ENCODE data around the gene INTS3. TPM values are rescaled to one million over a fixed set of nuclear protein-coding genes. Genes with fewer than 3 reads are reported as not detected.

Gene INTS3
- total RNA-seq, 2 donors from 2014 or later: 63.8 to 68.8 TPM

DNA sequence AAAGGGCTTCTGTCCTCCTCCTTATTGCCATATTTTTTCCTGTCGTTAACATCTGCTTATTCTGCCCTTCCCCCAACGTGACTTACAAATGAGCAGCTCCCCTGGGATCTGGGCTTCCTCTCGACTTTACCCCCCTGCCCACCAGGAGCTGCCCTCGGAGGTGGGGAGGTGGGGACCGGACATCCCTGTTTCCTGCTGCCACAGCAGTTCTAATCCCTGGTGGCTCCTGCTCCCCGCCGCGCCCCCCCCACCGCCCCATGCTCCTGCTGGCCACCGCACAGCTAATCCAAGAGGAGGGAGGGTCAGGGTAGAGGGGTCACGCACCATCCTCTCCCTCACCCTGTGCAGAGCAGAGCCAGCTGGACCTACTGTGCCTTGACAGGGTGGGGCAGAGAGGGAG, 42.9 kb downstream of the INTS3 start:
- no peak for TF ChIP-seq CTCF (IDR thresholded peaks at IDR 0.05)
- H3K27me3 ChIP-seq (replicated peaks; ENCODE audit: insufficient read depth): no peaks in the 10 kb centered on the region
- no peak for ATAC-seq (ENCODE audit: insufficient number of reproducible peaks, low FRiP score, low read depth)
- H3K9me3 ChIP-seq: no peaks in the 10 kb centered on the region
- peak overlapping the region; percentile 51 to 58 for H3K27ac ChIP-seq
- peaks cover 18 to 30% of the 10 kb centered on the region in 2 donors for H3K4me1 ChIP-seq (ENCODE audit: control insufficient read depth in 1 of 2, low read depth in 2 of 2)
- no peak overlapping the region for H3K4me3 ChIP-seq
- no peak for DNase-seq (ENCODE audit: low spot score)
- H3K36me3 ChIP-seq: peaks cover 53% of the 10 kb centered on the region

DNA sequence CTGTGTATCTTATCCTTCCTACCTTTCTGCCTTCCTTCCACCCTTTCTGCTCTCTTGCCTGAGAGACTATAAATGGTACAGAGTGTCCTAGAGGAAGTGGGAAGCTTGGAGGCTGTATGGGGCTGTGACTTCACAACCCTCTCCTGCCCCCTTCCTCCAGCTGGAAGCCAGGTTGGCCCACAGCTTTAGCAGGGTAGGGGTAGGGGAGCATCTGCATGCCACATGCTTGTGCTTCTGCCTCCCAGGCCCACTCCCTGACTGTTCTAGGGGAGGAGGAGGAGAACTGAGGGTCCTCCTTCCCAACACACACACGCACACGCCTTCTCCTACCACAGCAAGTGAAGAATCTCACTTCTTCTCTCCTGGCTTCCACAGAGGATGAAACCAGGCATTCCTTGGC, 43.4 kb downstream of the INTS3 start:
- Histone ChIP-seq H3K27ac (peak overlapping the region; percentile 51 to 58), H3K36me3 (peaks cover 51% of the 10 kb centered on the region)
- no peak for TF ChIP-seq CTCF (IDR thresholded peaks at IDR 0.05)

DNA sequence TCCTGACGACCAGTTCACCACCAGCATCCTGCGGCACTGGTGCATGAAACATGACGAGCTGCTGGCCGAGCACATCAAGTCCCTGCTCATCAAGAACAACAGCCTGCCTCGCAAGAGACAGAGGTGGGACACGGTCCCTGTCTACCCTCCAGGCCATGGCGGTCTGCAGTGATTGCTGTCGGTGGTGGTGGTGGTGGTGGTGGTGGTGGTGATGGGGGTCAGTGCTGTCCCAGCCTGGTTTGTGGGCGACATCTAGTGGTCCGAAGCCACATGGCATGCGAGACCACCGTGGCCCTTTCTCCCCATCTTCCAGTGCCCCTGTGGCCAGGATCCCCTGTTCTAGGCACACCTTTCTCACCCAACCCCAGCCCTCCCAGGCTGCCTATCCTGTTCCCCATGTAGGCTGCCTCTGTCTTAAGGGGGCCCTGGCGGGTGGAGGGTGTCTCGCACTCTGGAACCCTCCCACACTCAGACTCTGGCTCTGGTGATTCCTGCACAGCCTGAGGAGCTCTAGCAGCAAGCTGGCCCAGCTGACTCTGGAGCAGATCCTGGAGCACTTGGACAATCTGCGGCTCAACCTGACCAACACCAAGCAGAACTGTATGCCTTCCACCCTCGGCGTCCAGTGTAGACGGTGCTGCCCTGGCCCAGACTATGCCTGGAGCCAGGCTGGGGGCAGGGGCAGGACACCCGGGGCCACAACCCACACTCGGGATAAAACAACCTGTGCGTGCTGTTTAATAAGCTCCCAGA, 44.2 kb downstream of the INTS3 start:
- H3K4me1 ChIP-seq (ENCODE audit: control insufficient read depth in 1 of 2, low read depth in 2 of 2): peaks cover 23 to 42% of the 10 kb centered on the region in 2 donors
- H3K36me3 ChIP-seq: peaks cover 50% of the 10 kb centered on the region
- DNase-seq (ENCODE audit: low spot score) (no peak), ATAC-seq (ENCODE audit: insufficient number of reproducible peaks, low FRiP score, low read depth) (no peak)
- peak overlapping the region; percentile 51 to 58 for H3K27ac ChIP-seq
- no peaks in the 10 kb centered on the region for H3K9me3 ChIP-seq
- H3K4me3 ChIP-seq: no peak overlapping the region
- TF ChIP-seq CTCF (IDR thresholded peaks at IDR 0.05): peak; percentile 70
- H3K27me3 ChIP-seq (replicated peaks; ENCODE audit: insufficient read depth): no peaks in the 10 kb centered on the region

More for the DNA sequence above, 43.4 kb downstream of the INTS3 start:
- no peaks in the 10 kb centered on the region for H3K9me3 ChIP-seq
- DNase-seq (ENCODE audit: low spot score): no peak
- H3K4me3 ChIP-seq: no peak overlapping the region
- no peak for ATAC-seq (ENCODE audit: insufficient number of reproducible peaks, low FRiP score, low read depth)
- peaks cover 17 to 34% of the 10 kb centered on the region in 2 donors for H3K4me1 ChIP-seq (ENCODE audit: control insufficient read depth in 1 of 2, low read depth in 2 of 2)
- no peaks in the 10 kb centered on the region for H3K27me3 ChIP-seq (replicated peaks; ENCODE audit: insufficient read depth)

DNA sequence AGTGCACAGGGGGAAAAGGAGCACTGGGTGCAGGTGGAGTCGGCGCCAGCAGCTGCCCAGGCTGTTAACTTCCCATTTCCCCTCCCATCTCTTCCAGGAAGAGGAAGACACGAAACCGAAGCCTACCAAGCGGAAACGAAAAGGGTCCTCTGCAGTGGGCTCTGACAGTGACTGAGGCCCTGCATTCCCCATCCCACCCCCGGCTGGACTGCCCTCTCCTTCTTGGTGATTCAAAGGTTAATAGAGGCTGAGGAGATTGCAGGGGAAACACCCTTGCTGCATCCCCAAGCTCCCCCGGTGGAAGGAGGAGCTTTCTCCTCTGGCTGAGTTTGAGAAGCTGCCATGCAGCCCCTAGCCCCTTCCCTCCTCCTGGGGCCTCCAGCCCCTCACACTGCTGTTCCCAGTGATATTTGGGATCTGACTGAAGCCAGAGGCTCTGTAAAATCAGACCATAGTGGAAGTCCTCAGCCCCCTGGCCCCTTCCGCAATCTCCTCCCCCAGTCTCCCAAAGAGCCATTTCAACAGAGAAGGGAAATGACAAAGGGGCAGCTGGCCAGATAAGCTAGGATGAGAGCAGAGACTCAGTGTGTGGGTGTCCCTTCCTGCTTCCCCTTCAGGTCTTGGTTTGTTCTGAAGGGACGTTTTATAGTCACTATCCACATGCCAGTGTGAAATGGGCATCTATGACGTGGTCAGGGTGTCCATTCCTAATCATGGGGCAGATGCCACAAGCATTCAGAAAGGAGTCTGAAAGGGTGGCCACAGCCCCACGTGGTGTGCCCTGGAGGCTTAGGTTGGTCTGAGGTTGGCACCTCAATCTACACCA, 45.5 kb downstream of the INTS3 start:
- Histone ChIP-seq H3K36me3 (peaks cover 39% of the 10 kb centered on the region), H3K27ac (peak overlapping the region; percentile 83 to 91)

More for the DNA sequence above, 45.5 kb downstream of the INTS3 start:
- no peak for DNase-seq (ENCODE audit: low spot score)
- H3K4me3 ChIP-seq: peak overlapping the region; percentile 6
- H3K9me3 ChIP-seq: no peaks in the 10 kb centered on the region
- no peak for ATAC-seq (ENCODE audit: insufficient number of reproducible peaks, low FRiP score, low read depth)
- TF ChIP-seq CTCF (IDR thresholded peaks at IDR 0.05): no peak
- peaks cover 35 to 55% of the 10 kb centered on the region in 2 donors for H3K4me1 ChIP-seq (ENCODE audit: control insufficient read depth in 1 of 2, low read depth in 2 of 2)
- H3K27me3 ChIP-seq (replicated peaks; ENCODE audit: insufficient read depth): no peaks in the 10 kb centered on the region

Data from thoracic aorta (tissue), 2 donors.